Measurements from ENCODE around the gene MAP7D1. TPM values are rescaled to one million over a fixed set of nuclear protein-coding genes. Genes with fewer than 3 reads are reported as not detected.

MAP7D1 gene
- total and polyA plus RNA-seq, 2 of the 13 experiments (the other 11 are each of a cell fraction or from before 2014, with no cell fraction given) = 5.6 to 7.2 TPM

DNA sequence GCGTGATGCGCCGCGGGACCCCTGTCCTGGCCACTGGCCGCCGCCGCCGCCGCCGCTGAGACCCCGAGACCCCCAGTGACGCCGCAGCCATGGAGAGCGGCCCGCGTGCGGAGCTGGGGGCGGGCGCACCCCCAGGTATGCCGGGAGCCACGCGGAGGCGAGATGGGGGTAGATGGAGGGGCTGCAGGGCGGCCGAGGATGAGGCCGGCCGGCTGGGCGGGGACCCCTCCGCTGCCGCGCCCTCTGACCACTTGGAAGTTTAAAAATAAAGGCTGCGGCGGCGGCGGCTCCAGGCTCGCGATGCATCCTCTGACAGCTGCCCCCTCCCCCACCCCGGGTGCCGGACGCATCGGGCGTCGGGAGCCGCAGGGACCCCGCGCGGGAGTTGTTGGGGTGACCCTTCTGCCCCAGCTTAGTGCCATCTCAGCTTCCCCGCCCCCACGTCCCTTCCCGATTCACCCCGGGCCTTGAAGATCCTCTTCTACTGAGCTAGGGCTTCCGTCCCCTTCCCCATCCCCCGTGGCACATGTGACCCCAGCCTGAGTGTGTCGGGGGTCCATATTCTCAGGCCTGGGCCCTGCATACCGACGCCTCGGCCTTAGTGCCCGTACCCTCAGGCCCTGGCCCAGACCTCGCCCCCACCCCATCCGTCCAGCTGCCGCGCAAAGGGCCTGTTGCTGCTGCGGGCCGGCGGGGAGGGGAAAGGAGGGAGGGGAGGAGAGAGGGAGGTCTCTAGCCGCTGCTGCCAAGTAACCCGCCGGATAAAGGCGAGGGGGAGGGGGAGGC, 562 bp downstream of the MAP7D1 start (continued):
- TF ChIP-seq, protein P1, sequence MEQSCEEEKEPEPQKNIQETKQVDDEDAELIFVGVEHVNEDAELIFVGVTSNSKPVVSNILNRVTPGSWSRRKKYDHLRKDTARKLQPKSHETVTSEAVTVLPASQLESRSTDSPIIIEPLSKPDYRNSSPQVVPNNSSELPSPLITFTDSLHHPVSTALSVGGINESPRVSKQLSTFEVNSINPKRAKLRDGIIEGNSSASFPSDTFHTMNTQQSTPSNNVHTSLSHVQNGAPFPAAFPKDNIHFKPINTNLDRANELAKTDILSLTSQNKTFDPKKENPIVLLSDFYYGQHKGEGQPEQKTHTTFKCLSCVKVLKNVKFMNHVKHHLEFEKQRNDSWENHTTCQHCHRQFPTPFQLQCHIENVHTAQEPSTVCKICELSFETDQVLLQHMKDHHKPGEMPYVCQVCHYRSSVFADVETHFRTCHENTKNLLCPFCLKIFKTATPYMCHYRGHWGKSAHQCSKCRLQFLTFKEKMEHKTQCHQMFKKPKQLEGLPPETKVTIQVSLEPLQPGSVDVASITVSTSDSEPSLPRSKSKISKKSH (CRISPR knock-in tag; IDR thresholded peaks at IDR 0.05; ENCODE audit: borderline replicate concordance) = peak; percentile 44; the same call in 1 of the 2 replicates
- TF ChIP-seq ZNF501 (CRISPR knock-in tag; IDR thresholded peaks at IDR 0.05) (0 out of 2 replicates have a peak, but pooled peaks have one; percentile 39), MEIS2 (CRISPR knock-in tag; IDR thresholded peaks at IDR 0.05) (peak; percentile 25; the same call in 1 of the 2 replicates), ZNF292 (CRISPR knock-in tag; IDR thresholded peaks at IDR 0.05; ENCODE audit: borderline replicate concordance, low read depth) (peak; percentile 37; the same call in 1 of the 2 replicates), ZNF563 (CRISPR knock-in tag; IDR thresholded peaks at IDR 0.05) (peak; percentile 53), TGIF2 (CRISPR knock-in tag; IDR thresholded peaks at IDR 0.05) (peak; percentile 64; the same call in 1 of the 2 replicates), SMYD3 (CRISPR knock-in tag; IDR thresholded peaks at IDR 0.05) (no peak), YEATS4 (CRISPR knock-in tag; IDR thresholded peaks at IDR 0.05; ENCODE audit: borderline replicate concordance) (peak; percentile 54; the same call in 1 of the 2 replicates), HIVEP1 (CRISPR knock-in tag; IDR thresholded peaks at IDR 0.05) (no peak; the same call in 1 of the 2 replicates), KLF16 (CRISPR knock-in tag; IDR thresholded peaks at IDR 0.05) (0 out of 4 replicates have a peak, but pooled peaks of 1 of the 2 experiments have one; percentile 18), ZNF451 (CRISPR knock-in tag; IDR thresholded peaks at IDR 0.05) (peak; percentile 14; the same call in 1 of the 2 replicates), MAZ (IDR thresholded peaks at IDR 0.05; ENCODE audit: borderline replicate concordance, low read depth, low read length) (peak; percentile 59; the same call in 1 of the 2 replicates), MAZ (CRISPR knock-in tag; IDR thresholded peaks at IDR 0.05; ENCODE audit: low read depth) (peak; percentile 67; the same call in 1 of the 2 replicates), ZNF747 (CRISPR knock-in tag; IDR thresholded peaks at IDR 0.05; ENCODE audit: borderline replicate concordance) (peak; percentile 65; the same call in 1 of the 2 replicates), ZNF746 (CRISPR knock-in tag; IDR thresholded peaks at IDR 0.05) (peak; percentile 70), MXI1 (IDR thresholded peaks at IDR 0.05; ENCODE audit: borderline replicate concordance, low read depth, low read length) (peak; percentile 14; the same call in 1 of the 3 replicates), ZFX (CRISPR knock-in tag; IDR thresholded peaks at IDR 0.05; ENCODE audit: low read depth) (peak; percentile 68), ZFP90 (CRISPR knock-in tag; IDR thresholded peaks at IDR 0.05; ENCODE audit: borderline replicate concordance) (no peak), IKZF4 (CRISPR knock-in tag; IDR thresholded peaks at IDR 0.05; ENCODE audit: borderline replicate concordance, low read depth, not compliant biosample characterization) (no peak), POGZ (CRISPR knock-in tag; IDR thresholded peaks at IDR 0.05) (peak; percentile 56)
- TF ChIP-seq, protein P2, sequence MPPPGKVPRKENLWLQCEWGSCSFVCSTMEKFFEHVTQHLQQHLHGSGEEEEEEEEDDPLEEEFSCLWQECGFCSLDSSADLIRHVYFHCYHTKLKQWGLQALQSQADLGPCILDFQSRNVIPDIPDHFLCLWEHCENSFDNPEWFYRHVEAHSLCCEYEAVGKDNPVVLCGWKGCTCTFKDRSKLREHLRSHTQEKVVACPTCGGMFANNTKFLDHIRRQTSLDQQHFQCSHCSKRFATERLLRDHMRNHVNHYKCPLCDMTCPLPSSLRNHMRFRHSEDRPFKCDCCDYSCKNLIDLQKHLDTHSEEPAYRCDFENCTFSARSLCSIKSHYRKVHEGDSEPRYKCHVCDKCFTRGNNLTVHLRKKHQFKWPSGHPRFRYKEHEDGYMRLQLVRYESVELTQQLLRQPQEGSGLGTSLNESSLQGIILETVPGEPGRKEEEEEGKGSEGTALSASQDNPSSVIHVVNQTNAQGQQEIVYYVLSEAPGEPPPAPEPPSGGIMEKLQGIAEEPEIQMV (CRISPR knock-in tag; IDR thresholded peaks at IDR 0.05; ENCODE audit: low read depth) = no peak
- TF ChIP-seq, protein P3, sequence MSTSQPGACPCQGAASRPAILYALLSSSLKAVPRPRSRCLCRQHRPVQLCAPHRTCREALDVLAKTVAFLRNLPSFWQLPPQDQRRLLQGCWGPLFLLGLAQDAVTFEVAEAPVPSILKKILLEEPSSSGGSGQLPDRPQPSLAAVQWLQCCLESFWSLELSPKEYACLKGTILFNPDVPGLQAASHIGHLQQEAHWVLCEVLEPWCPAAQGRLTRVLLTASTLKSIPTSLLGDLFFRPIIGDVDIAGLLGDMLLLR (CRISPR knock-in tag; IDR thresholded peaks at IDR 0.05) = no peak
- TF ChIP-seq, protein P4, sequence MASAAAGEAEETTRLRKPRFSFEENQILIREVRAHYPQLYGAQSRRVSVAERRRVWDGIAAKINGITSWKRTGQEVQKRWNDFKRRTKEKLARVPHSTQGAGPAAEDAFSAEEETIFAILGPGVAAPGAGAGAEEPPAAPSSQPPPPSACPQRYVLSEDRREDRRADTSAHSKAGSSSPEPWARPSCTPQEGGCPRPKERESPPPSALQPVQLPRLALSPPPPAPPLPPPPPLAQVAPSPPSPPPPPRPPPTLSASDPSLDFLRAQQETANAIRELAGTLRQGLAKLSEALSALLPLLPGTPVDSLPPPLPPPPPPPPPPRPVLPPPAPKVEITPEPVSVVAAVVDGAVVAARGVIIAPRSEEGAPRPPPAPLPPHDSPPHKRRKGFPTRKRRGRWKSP (CRISPR knock-in tag; IDR thresholded peaks at IDR 0.05) = peak; percentile 40; the same call in 1 of the 2 replicates
